Esophagus (tissue), 2 donors: ENCODE data around the gene SFT2D3. TPM values are rescaled to one million over a fixed set of nuclear protein-coding genes. Genes with fewer than 3 reads are reported as not detected.

Experiments
- polyA plus RNA-seq, 2 donors: library from polyadenylated mRNA; stranded (reverse); fragments of 200-250 nt; gene quantifications; one replicate each; pipeline ENCODE4 v1.2.3, GENCODE V29; 2013
- donor health status: healthy with polysubstance abuse.
- donor health status: Bipolar disorder and iron deficiency.

The SFT2D3 gene
- polyA plus RNA-seq, 2 donors = 3.8 to 4.2 TPM

Other genes starting within 250 kb of the SFT2D3 start
- 10 to 100 TPM; 14.1 to 19.7 TPM for gene IWS1, start 175.0 kb upstream of the SFT2D3 start, polyA plus RNA-seq
- under 1 TPM; 0.09 to 0.20 TPM for gene MYO7B, start 165.8 kb upstream of the SFT2D3 start, polyA plus RNA-seq
- gene GPR17, start 55.3 kb upstream of the SFT2D3 start, polyA plus RNA-seq = 1 to 10 TPM in 1 of 2 donors, under 1 TPM in 1; 0.26 to 1.6 TPM
- gene LIMS2, start 26.0 kb upstream of the SFT2D3 start, polyA plus RNA-seq = 10 to 100 TPM; 32.4 to 58.4 TPM
- gene WDR33, start 109.7 kb downstream of the SFT2D3 start, polyA plus RNA-seq = 10 to 100 TPM; 10.6 to 12.2 TPM
- gene POLR2D, start 156.7 kb downstream of the SFT2D3 start, polyA plus RNA-seq = 10 to 100 TPM in 1 of 2 donors, 1 to 10 TPM in 1; 6.8 to 10.2 TPM
- 1 to 10 TPM; 5.4 to 5.8 TPM for gene AMMECR1L, start 184.5 kb downstream of the SFT2D3 start, polyA plus RNA-seq